GM19035 (cell line): ENCODE data around the gene GRHL1.

ENCODE experiments used
- ATAC-seq: cut with Tn5 transposase; IDR thresholded peaks from one replicate; pipeline ENCODE4 v1.9.1; 2021; ENCODE audit not compliant: unreplicated experiment

The GRHL1 gene

GRCh38 chr2:9971105-9971818 is 19.8 kb downstream of the GRHL1 start:
- no peak for ATAC-seq

- no peak for ATAC-seq
Observed at GRCh38 chr2:9971890-9972289, 20.4 kb downstream of the GRHL1 start.

GRCh38 chr2:9972621-9973479 is 21.4 kb downstream of the GRHL1 start:
- no peak for ATAC-seq

- no peak for ATAC-seq
Observed at GRCh38 chr2:9973690-9974089, 22.2 kb downstream of the GRHL1 start.

GRCh38 chr2:9974343-9974742 is 22.9 kb downstream of the GRHL1 start:
- ATAC-seq: no peak

- ATAC-seq: no peak
Observed at GRCh38 chr2:9975328-9975727, 23.8 kb downstream of the GRHL1 start.

- ATAC-seq: no peak
Observed at GRCh38 chr2:9975805-9976447, 24.4 kb downstream of the GRHL1 start.

GRCh38 chr2:9979977-9980376 is 28.5 kb downstream of the GRHL1 start:
- ATAC-seq: no peak

GRCh38 chr2:9980520-9980919 is 29.0 kb downstream of the GRHL1 start:
- ATAC-seq: no peak

- no peak for ATAC-seq
Observed at GRCh38 chr2:9981655-9982054, 30.2 kb downstream of the GRHL1 start.

- ATAC-seq: no peak
Observed at GRCh38 chr2:9982248-9982647, 30.8 kb downstream of the GRHL1 start.

GRCh38 chr2:9982891-9983290 is 31.4 kb downstream of the GRHL1 start:
- no peak for ATAC-seq

GRCh38 chr2:9983401-9984216 is 32.1 kb downstream of the GRHL1 start:
- no peak for ATAC-seq

- ATAC-seq: no peak
Observed at GRCh38 chr2:9984217-9984739, 32.8 kb downstream of the GRHL1 start.

GRCh38 chr2:9984871-9985480 is 33.5 kb downstream of the GRHL1 start:
- no peak for ATAC-seq

GRCh38 chr2:9985531-9986328 is 34.2 kb downstream of the GRHL1 start:
- ATAC-seq: no peak

GRCh38 chr2:9988320-9988719 is 36.8 kb downstream of the GRHL1 start:
- ATAC-seq: no peak

GRCh38 chr2:9990736-9991135 is 39.2 kb downstream of the GRHL1 start:
- ATAC-seq: no peak

GRCh38 chr2:9991221-9991620 is 39.7 kb downstream of the GRHL1 start:
- ATAC-seq: no peak
